Osteoblast (primary cell): ENCODE data around the gene RBBP8NL. TPM values are rescaled to one million over a fixed set of nuclear protein-coding genes. Genes with fewer than 3 reads are reported as not detected.

Experiments used
- DNase-seq: peaks from one replicate; pipeline ENCODE4 v3.0.0; 2011; ENCODE audit warnings: low spot score, mixed read lengths; ENCODE audit not compliant: insufficient read length; ENCODE audit errors: missing footprints
- H2AFZ ChIP-seq: 2 replicates; pipeline ENCODE4 v1.6.0; 2011; ENCODE audit warnings: mild to moderate bottlenecking, low read length
- H3K27ac ChIP-seq: 2 replicates; pipeline ENCODE4 v1.5.1; 2011; ENCODE audit warnings: mild to moderate bottlenecking, low read depth, low read length, moderate library complexity
- H3K27me3 ChIP-seq: 2 replicates; pipeline ENCODE4 v1.6.0; 2012; ENCODE audit warnings: mild to moderate bottlenecking, control low read depth, inconsistent platforms, low read length, moderate library complexity; ENCODE audit not compliant: insufficient read depth
- H3K36me3 ChIP-seq: 2 replicates; pipeline ENCODE4 v1.5.1; 2011; ENCODE audit warnings: mild to moderate bottlenecking, low read length, control low read depth, moderate library complexity; ENCODE audit not compliant: insufficient read depth
- H3K4me1 ChIP-seq: 2 replicates; pipeline ENCODE4 v1.5.1; 2011; ENCODE audit warnings: mild to moderate bottlenecking, low read length, control low read depth, moderate library complexity; ENCODE audit not compliant: insufficient read depth
- H3K4me2 ChIP-seq: 2 replicates; pipeline ENCODE4 v1.6.0; 2011; ENCODE audit warnings: mild to moderate bottlenecking, low read length; ENCODE audit not compliant: insufficient read depth
- H3K4me3 ChIP-seq: fragments of 200-600 bp; sonication (generic); 3 replicates; pipeline ENCODE4 v1.5.1; 2012; ENCODE audit warnings: mild to moderate bottlenecking, low read length, inconsistent platforms; ENCODE audit not compliant: insufficient read depth
- H3K79me2 ChIP-seq: 2 replicates; pipeline ENCODE4 v1.6.0; 2012; ENCODE audit warnings: mild to moderate bottlenecking, low read length, control low read depth, inconsistent platforms; ENCODE audit not compliant: insufficient read depth
- H3K9me3 ChIP-seq: 2 replicates; pipeline ENCODE4 v1.5.1; 2011; ENCODE audit warnings: low read depth, low read length, control low read depth
- H4K20me1 ChIP-seq: 2 replicates; pipeline ENCODE4 v1.6.0; 2012; ENCODE audit warnings: mild to moderate bottlenecking, low read length, control low read depth; ENCODE audit not compliant: insufficient read depth
- CTCF ChIP-seq: IDR thresholded peaks from 2 replicates; pipeline ENCODE4 v1.5.1; 2011; ENCODE audit warnings: mild to moderate bottlenecking, low read depth, low read length, moderate library complexity; ENCODE audit errors: extremely low read depth
- total RNA-seq: library from RNA; depleted of rRNA; stranded (reverse); fragments of >200 nt; gene quantifications from 2 replicates; pipeline ENCODE4 v1.2.3, GENCODE V29; 2012

RBBP8NL gene
- total RNA-seq, 1 donor: not detected

- Histone ChIP-seq H3K79me2 (no peaks in the 10 kb centered on the region), H3K4me1 (no peaks in the 10 kb centered on the region), H2AFZ (no peak overlapping the region), H3K9me3 (no peaks in the 10 kb centered on the region), H3K36me3 (no peaks in the 10 kb centered on the region), H3K27ac (no peak overlapping the region), H4K20me1 (no peaks in the 10 kb centered on the region), H3K4me3 (no peak overlapping the region), H3K27me3 (no peaks in the 10 kb centered on the region), H3K4me2 (no peak overlapping the region)
- DNase-seq: no peak
- TF ChIP-seq CTCF: no peak
These were observed 5.7 kb downstream of the RBBP8NL start for GRCh38 chr20:62421716-62421990.

GRCh38 chr20:62420846-62421715, 6.3 kb downstream of the RBBP8NL start:
- no peaks in the 10 kb centered on the region for H3K79me2 ChIP-seq
- no peaks in the 10 kb centered on the region for H4K20me1 ChIP-seq
- H3K4me3 ChIP-seq: no peak overlapping the region
- no peaks in the 10 kb centered on the region for H3K4me1 ChIP-seq
- no peaks in the 10 kb centered on the region for H3K9me3 ChIP-seq
- no peak overlapping the region for H3K4me2 ChIP-seq
- no peak for DNase-seq
- H3K27ac ChIP-seq: no peak overlapping the region
- H3K36me3 ChIP-seq: no peaks in the 10 kb centered on the region
- H2AFZ ChIP-seq: no peak overlapping the region
- no peak for TF ChIP-seq CTCF
- H3K27me3 ChIP-seq: no peaks in the 10 kb centered on the region

GRCh38 chr20:62419759-62420158, 7.6 kb downstream of the RBBP8NL start:
- Histone ChIP-seq H3K36me3 (no peaks in the 10 kb centered on the region), H3K27me3 (peaks cover 2% of the 10 kb centered on the region), H3K4me1 (no peaks in the 10 kb centered on the region), H2AFZ (no peak overlapping the region), H3K27ac (no peak overlapping the region), H3K4me2 (no peak overlapping the region), H3K79me2 (no peaks in the 10 kb centered on the region), H3K4me3 (no peak overlapping the region), H4K20me1 (no peaks in the 10 kb centered on the region), H3K9me3 (no peaks in the 10 kb centered on the region)
- no peak for DNase-seq
- no peak for TF ChIP-seq CTCF

- no peak for DNase-seq
- Histone ChIP-seq H4K20me1 (no peaks in the 10 kb centered on the region), H3K27me3 (peaks cover 5% of the 10 kb centered on the region), H3K4me2 (no peak overlapping the region), H3K27ac (no peak overlapping the region), H3K9me3 (no peaks in the 10 kb centered on the region), H2AFZ (no peak overlapping the region), H3K36me3 (no peaks in the 10 kb centered on the region), H3K79me2 (no peaks in the 10 kb centered on the region), H3K4me3 (no peak overlapping the region), H3K4me1 (no peaks in the 10 kb centered on the region)
- no peak for TF ChIP-seq CTCF
These were observed 8.4 kb downstream of the RBBP8NL start for GRCh38 chr20:62418709-62419487.
